HUES48 (cell line): Measurements from ENCODE around the gene L3MBTL4.
A peak's percentile ranks its signal among the peaks of the same experiment; 100 is the strongest.

Source experiments
- H3K27ac ChIP-seq: one replicate; pipeline ENCODE4 v1.7.0; 2013; ENCODE audit warnings: low read depth, low read length, inconsistent platforms
- H3K27me3 ChIP-seq: 2 replicates; pipeline ENCODE4 v1.6.1; 2013; ENCODE audit warnings: mild to moderate bottlenecking, low read length; ENCODE audit not compliant: control insufficient read depth, insufficient read depth
- H3K36me3 ChIP-seq: 2 replicates; pipeline ENCODE4 v1.6.1; 2013; ENCODE audit warnings: low read length; ENCODE audit not compliant: control insufficient read depth, insufficient read depth
- H3K4me1 ChIP-seq: 2 replicates; pipeline ENCODE4 v1.6.1; 2013; ENCODE audit warnings: mild to moderate bottlenecking, low read length; ENCODE audit not compliant: control insufficient read depth, insufficient read depth
- H3K4me3 ChIP-seq: 2 replicates; pipeline ENCODE4 v1.5.1; 2013; ENCODE audit warnings: mild to moderate bottlenecking, low read depth, low read length
- H3K9ac ChIP-seq: 2 replicates; pipeline ENCODE4 v1.6.1; 2013; ENCODE audit warnings: mild to moderate bottlenecking, low read depth, low read length, moderate library complexity
- H3K9me3 ChIP-seq: 2 replicates; pipeline ENCODE4 v1.6.1; 2013; ENCODE audit warnings: low read length; ENCODE audit not compliant: control insufficient read depth, insufficient read depth

Gene L3MBTL4

DNA sequence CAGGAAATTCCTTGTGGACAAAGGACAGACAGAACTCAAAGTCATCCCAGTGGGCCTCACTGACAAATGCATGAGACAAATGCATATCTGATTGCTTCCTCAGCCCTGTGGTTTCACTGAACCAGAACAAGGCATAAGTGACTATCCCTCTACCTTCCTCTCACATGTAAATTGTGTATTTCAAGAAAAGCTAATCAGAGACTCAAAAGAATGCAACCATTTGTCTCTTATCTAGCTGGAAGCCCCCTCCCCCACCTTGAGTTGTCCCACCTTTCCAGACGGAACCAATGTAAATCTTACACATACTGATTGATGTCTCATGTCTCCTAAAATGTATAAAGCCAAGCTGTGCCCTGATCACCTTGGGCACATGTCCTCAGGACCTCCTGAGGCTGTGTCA lies 417.4 kb downstream of the L3MBTL4 start:
- Histone ChIP-seq H3K4me3 (no peak overlapping the region), H3K4me1 (peaks cover 36% of the 10 kb centered on the region), H3K27ac (no peak overlapping the region), H3K27me3 (no peaks in the 10 kb centered on the region), H3K9me3 (peaks cover 5% of the 10 kb centered on the region; the same call in 1 of the 2 replicates), H3K9ac (no peak overlapping the region), H3K36me3 (no peaks in the 10 kb centered on the region)

DNA sequence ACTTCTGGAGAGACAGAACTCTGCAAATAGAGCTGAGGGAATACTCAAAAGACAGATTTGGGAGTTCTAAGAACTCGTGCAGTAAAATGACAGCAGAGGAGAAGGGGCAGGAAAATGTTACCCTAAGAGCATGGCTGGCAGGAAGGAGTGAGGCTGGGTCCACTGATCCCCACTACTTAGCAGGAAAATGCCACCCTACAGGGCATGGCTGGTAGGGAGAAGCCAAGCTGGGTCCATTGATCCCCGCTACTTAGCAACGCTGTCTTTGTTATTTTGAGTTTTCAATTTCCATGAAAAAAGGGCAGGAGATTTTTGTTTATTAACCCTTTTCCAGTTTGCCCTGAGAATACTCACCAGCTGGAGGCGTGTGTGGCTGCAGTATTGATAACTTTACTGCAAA lies 419.1 kb downstream of the L3MBTL4 start:
- peaks cover 36% of the 10 kb centered on the region for H3K4me1 ChIP-seq
- H3K9me3 ChIP-seq, result peaks cover 5% of the 10 kb centered on the region; the same call in 1 of the 2 replicates
- no peaks in the 10 kb centered on the region for H3K27me3 ChIP-seq
- H3K27ac ChIP-seq, result peak overlapping the region; percentile 29
- peak overlapping the region; percentile 12; the same call in 1 of the 2 replicates for H3K4me3 ChIP-seq
- H3K9ac ChIP-seq, result no peak overlapping the region
- H3K36me3 ChIP-seq, result no peaks in the 10 kb centered on the region

DNA sequence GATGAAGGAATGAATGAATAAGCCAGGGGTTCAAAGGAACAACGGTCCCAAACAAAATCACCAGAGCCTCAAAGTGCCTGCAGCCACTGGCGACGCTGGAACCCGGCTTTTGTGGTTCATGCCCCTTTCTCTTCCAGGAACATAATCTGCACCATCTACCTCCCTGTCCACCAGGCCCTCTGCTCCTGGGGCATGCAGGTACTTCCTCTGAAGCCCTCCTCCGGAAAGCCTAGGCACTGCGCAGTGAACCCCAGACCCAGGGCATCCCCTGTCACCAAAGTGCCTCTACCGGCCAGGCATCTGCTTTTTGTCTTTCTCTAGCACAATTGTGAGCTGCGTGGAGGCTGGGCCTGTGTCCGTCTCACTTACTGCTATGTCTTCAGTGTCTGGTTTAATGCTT lies 420.8 kb downstream of the L3MBTL4 start:
- Histone ChIP-seq H3K27ac (no peak overlapping the region), H3K4me3 (no peak overlapping the region), H3K9ac (no peak overlapping the region), H3K9me3 (no peaks in the 10 kb centered on the region), H3K36me3 (no peaks in the 10 kb centered on the region), H3K4me1 (peaks cover 36% of the 10 kb centered on the region), H3K27me3 (no peaks in the 10 kb centered on the region)

DNA sequence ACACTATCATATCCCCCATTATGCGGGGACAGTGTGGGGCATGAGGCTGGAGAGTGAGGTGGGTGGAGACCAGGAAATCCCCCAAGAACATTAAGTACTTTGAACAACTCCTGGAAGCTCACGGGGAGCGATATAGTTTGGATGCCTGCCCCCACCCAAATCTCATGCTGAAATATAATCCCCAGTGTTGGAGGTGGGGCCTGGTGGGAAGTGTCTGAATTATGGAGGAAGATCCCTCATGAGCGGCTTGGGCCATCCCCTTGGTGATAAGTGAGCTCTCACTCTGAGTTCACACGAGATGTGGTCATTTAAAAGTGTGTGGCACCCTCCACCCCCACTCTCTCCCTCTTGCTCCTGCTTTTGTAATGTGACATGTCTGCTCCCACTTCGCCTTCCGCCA lies 422.3 kb downstream of the L3MBTL4 start:
- Histone ChIP-seq H3K27me3 (no peaks in the 10 kb centered on the region), H3K4me1 (peaks cover 27% of the 10 kb centered on the region), H3K9ac (no peak overlapping the region), H3K9me3 (no peaks in the 10 kb centered on the region), H3K36me3 (no peaks in the 10 kb centered on the region), H3K27ac (no peak overlapping the region), H3K4me3 (no peak overlapping the region)

DNA sequence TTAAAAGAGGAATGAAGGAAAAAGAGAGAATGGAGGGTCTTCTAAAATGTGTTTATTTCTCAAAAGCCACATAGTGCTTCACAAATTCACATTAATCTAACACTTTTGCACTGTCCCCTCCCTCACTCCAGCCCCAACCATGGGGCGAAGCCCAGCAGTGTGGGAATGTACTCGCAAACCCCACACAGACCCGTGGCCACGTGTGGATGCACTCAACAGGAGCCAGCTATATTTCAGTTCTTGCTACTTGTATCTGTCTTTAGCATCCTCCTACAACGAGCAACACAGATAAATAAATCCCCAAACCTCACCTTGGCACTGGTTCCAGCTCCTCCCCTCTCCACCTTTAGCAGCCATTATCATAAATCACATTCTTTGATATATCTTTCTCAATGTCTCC lies 427.5 kb downstream of the L3MBTL4 start:
- no peaks in the 10 kb centered on the region for H3K36me3 ChIP-seq
- no peaks in the 10 kb centered on the region for H3K9me3 ChIP-seq
- no peak overlapping the region for H3K4me3 ChIP-seq
- no peaks in the 10 kb centered on the region for H3K27me3 ChIP-seq
- no peak overlapping the region for H3K9ac ChIP-seq
- H3K4me1 ChIP-seq, result no peaks in the 10 kb centered on the region
- no peak overlapping the region for H3K27ac ChIP-seq

DNA sequence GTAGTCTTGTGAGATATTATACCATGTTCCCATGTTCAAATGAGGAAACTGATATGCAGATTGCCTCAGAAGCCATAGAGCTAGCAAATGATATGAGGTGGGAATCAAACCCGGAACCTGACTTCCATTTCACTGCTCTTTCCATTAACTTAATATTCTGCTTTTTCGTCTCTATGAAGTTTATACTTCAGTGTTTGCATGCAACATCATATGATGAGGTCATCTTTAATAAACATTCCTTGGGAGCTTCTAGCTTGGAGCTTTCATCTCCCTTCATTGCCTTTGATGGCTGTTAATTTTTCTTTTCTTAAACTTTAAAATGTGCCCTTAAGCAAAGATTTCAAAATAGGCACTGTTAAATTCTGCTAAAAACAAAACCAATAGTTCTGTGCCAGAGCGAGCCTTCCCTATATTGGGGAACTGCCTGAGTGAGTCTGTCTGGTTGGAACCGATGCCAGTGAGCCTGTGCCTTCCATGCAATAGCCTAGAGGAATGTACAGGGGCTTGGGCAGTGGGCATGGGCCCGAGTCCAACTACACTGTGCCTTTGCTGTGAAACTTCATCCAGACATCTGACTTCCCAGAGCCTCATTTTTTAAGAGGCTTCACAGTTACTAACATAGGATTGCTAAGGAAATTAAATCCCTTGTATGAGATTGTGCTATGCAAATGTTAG lies 428.3 kb downstream of the L3MBTL4 start:
- Histone ChIP-seq H3K9me3 (no peaks in the 10 kb centered on the region), H3K27me3 (no peaks in the 10 kb centered on the region), H3K9ac (no peak overlapping the region), H3K4me3 (no peak overlapping the region), H3K36me3 (no peaks in the 10 kb centered on the region), H3K4me1 (no peaks in the 10 kb centered on the region), H3K27ac (no peak overlapping the region)

DNA sequence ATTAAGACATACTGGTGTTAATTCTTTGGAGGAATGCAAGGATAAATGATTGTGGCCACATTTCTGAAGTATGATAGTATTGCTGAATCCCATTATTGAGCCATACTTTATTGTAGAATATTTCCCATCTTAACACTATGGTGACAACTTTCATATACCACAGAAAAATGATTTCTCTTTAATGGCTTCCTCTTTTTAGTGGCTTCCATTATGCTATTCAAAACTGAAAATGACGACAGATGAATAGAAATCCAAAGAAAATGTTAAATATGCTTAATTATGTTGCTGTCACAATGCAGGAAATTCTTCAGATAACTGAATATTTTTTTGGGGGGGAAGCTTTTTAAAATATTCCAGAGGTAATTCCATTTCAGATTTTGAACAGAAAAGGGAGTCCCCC lies 430.5 kb downstream of the L3MBTL4 start:
- H3K4me1 ChIP-seq, result peaks cover 7% of the 10 kb centered on the region; the same call in 1 of the 2 replicates
- no peaks in the 10 kb centered on the region for H3K27me3 ChIP-seq
- no peak overlapping the region for H3K4me3 ChIP-seq

DNA sequence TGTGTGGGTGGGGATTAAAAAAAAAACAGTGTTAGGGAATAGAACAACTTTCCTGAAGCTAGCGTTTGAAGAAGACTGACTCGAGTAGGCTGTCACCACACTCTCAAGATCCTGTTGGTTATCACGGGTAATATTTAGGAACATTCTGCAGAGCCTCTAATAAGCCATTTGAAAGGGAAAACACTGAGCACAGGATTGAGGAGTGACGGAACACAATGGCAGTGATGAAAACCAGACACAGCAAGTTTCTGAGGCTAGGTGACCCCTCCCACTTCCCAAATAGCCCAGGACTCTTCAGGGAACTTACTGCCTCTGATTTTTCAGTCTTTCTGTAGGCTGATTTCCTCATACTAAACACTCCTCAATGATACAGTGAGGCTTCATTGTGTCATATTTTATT lies 431.2 kb downstream of the L3MBTL4 start:
- no peaks in the 10 kb centered on the region for H3K9me3 ChIP-seq
- H3K27me3 ChIP-seq, result no peaks in the 10 kb centered on the region
- no peak overlapping the region for H3K27ac ChIP-seq
- H3K9ac ChIP-seq, result no peak overlapping the region
- H3K36me3 ChIP-seq, result no peaks in the 10 kb centered on the region
- no peak overlapping the region for H3K4me3 ChIP-seq
- H3K4me1 ChIP-seq, result peaks cover 7% of the 10 kb centered on the region; the same call in 1 of the 2 replicates

More for the DNA sequence above, 430.5 kb downstream of the L3MBTL4 start:
- H3K9me3 ChIP-seq, result no peaks in the 10 kb centered on the region
- H3K9ac ChIP-seq, result no peak overlapping the region
- H3K36me3 ChIP-seq, result no peaks in the 10 kb centered on the region
- H3K27ac ChIP-seq, result no peak overlapping the region

DNA sequence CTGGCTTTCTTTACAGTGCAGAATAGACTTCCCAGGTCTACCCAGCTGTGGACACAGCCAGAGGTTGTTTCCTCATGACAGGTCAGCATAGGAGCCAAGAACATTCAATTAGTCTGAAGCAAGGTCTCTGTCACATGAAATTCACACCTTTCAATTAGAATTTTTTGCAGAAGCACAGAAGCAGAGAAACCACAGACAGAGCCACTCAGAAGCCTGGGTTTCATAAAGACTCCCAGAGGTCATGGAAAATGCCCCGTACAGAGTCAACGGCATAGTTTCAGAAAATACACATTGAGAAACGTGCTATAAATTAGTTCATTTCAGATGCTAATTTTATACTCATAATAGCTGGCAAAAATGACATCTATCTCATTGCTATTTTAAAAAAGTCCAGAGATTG lies 432.4 kb downstream of the L3MBTL4 start:
- Histone ChIP-seq H3K4me3 (no peak overlapping the region), H3K9me3 (no peaks in the 10 kb centered on the region), H3K9ac (no peak overlapping the region), H3K27ac (no peak overlapping the region), H3K4me1 (peaks cover 7% of the 10 kb centered on the region; the same call in 1 of the 2 replicates), H3K27me3 (no peaks in the 10 kb centered on the region), H3K36me3 (no peaks in the 10 kb centered on the region)

DNA sequence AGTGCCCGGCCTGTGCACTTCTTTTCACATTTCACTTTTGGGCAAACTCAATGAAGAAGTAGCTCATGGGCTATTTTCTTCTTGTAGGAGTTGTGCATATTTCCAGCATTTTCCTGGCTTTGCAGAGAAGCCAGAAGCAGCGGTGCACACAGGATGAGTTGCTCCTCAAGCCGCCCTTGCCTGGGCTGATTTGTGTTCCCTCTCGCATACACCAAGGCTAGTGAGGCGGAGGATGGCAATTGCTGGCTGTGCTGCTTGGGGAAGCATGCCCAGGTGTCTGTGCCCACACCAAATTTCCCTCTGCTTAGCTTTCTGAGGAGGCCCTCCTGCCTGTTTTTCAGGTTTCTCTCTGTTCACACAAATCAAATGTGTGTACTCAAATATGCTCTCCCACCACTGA lies 434.0 kb downstream of the L3MBTL4 start:
- Histone ChIP-seq H3K4me1 (peaks cover 7% of the 10 kb centered on the region; the same call in 1 of the 2 replicates), H3K36me3 (no peaks in the 10 kb centered on the region), H3K27ac (no peak overlapping the region)

DNA sequence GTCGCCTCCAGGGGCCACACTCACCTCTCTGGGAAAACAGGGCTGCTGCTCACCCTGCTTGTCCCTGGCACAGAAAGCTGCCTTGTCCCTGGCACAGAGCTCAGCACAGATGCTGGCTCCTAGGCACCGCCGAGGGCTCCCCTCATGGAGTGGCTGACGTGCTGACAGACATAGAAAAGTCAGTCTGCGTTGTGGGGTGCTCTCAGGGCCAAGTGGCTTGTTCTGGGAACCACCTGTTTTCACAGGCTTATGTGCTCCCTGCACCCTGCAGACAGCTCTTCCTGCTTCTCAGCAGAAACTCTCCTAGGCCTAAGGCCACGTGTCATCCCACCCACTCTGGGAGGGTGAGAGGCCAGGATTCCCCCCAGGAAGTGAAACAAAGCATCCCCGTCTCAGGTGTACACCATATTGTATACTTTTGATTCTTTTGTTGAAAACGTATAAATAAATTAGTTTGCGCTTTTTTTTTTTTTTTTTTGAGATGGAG lies 434.7 kb downstream of the L3MBTL4 start:
- no peak overlapping the region for H3K27ac ChIP-seq
- H3K9ac ChIP-seq, result no peak overlapping the region
- H3K27me3 ChIP-seq, result no peaks in the 10 kb centered on the region
- no peaks in the 10 kb centered on the region for H3K9me3 ChIP-seq
- H3K36me3 ChIP-seq, result no peaks in the 10 kb centered on the region
- no peak overlapping the region for H3K4me3 ChIP-seq
- peaks cover 7% of the 10 kb centered on the region; the same call in 1 of the 2 replicates for H3K4me1 ChIP-seq

More for the DNA sequence above, 434.0 kb downstream of the L3MBTL4 start:
- Histone ChIP-seq H3K4me3 (no peak overlapping the region), H3K27me3 (no peaks in the 10 kb centered on the region), H3K9ac (no peak overlapping the region), H3K9me3 (no peaks in the 10 kb centered on the region)
